Measurements from ENCODE around the gene GPR32. TPM values are rescaled to one million over a fixed set of nuclear protein-coding genes. Genes with fewer than 3 reads are reported as not detected.
"Not testable (repeated sequence)": the region's sequence is repeated elsewhere in the genome, so short reads cannot be mapped to it uniquely, and the experiment has no call there.

GPR32 gene
- total and polyA plus RNA-seq, 12 donors = 16.0 TPM; not detected in 11

DNA sequence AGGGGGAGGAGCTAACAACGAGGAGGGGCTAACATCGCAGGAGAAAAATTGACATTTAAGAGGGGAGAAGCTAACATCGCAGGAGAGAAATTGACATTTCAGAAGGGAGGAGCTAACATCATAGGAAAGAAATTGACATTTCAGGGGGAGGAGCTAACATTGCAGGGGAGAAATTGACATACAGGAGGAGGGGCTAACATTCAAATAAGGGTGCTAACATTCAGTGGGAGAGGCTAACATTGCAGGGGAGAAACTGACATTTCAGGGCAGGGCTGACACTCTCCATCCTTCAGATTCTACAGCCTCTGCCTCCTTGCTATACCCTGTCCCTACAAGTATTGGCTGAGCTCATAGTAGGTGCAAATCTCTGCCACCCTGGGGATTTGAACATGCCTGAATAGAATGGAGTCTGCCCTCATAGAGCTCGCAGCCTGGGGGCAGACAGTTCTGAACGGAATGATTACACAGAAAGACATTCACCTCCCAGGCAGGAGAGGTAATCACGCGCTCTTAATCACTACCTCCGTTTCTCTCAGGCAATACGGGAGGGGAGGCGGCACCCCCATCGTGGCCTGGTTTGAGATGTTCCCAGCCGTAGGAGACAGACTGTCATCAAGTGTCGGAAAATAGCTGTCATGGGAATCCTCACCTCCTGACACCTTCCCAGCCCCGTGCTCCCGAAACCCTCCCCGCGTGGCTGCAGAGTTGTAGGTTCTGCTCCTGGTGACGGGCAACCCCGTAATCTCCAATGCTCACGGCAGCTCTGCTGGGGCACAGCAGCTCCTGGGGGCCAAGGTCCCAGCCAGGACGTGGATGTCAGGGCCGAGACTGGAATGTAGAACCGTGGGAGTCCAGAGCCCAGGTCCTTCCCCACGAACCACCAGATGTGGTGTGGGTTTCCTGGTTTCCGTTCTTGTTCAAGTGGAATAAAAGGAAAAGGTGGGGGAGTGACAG, 9.5 kb downstream of the GPR32 start:
- no peak overlapping the region for H3K27ac ChIP-seq
- TF ChIP-seq POLR2A (IDR thresholded peaks at IDR 0.05) = no peak
- TF ChIP-seq CTCF (IDR thresholded peaks at IDR 0.05) = no peak
- no peak for DNase-seq
- H3K4me1 ChIP-seq (replicated peaks in 1 of 2) = no peaks in the 10 kb centered on the region
- H3K27me3 ChIP-seq = peaks cover 55% of the 10 kb centered on the region
- H3K4me3 ChIP-seq = no peak overlapping the region
- no peaks in the 10 kb centered on the region for H3K36me3 ChIP-seq (replicated peaks in 1 of 2)
- H3K9me3 ChIP-seq (replicated peaks in 1 of 3) = no peaks in the 10 kb centered on the region
- intact Hi-C loops (cut with DNase I) = loop anchor here (5.0 to 10.0 kb wide), 6 partner anchors 72 to 425 kb away; no protein-coding TSS in a partner anchor
- WGBS, 4 donors = 42 to 61% (median 46%) methylated on average over 17 to 25 of the region's 25 CpGs

DNA sequence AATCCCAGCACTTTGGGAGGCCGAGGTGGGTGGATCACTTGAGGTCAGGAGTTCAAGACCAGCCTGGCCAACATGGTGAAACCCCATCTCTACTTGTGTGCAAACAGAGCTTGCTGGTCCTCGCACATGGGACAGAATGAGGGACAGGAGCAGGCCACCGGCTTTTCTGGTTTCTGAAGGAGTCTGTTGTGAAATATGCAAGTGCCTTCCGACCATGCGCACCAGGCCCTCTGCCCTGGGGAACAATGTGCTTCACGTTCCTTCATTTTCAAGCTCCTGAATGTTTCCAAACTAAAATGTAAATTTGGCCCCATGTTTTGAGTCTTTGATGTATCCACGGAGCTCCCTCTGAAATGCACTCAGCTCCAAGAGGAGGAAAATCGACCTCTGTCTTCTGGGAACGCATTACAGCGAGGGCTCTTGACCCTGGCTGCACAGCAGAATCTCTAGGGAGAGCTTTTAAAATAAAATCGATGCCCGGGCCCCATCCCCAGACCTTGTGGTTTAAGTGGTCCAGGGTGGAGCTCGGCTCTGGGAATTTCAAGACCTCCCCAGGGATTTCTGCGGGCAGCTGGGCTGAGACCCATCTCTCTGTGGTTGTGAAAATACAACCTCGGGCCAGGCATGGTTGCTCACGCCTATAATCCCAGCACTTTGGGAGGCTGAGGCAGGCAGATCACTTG, 10.6 kb downstream of the GPR32 start:
- Histone ChIP-seq H3K27ac (no peak overlapping the region), H3K4me3 (no peak overlapping the region), H3K27me3 (peaks cover 52% of the 10 kb centered on the region), H3K4me1 (replicated peaks in 1 of 2) (no peaks in the 10 kb centered on the region), H3K36me3 (replicated peaks in 1 of 2) (no peaks in the 10 kb centered on the region), H3K9me3 (replicated peaks in 1 of 3) (no peaks in the 10 kb centered on the region)
- TF ChIP-seq POLR2A (IDR thresholded peaks at IDR 0.05) (no peak), CTCF (IDR thresholded peaks at IDR 0.05) (no peak)
- DNase-seq = no peak
- intact Hi-C loops (cut with DNase I) = loop anchor here (5.0 to 10.0 kb wide), 5 partner anchors 74 to 426 kb away; no protein-coding TSS in a partner anchor
- WGBS, 4 donors = 56 to 72% (median 64%) methylated on average over 13 to 16 of the region's 16 CpGs

- not testable (repeated sequence) for H3K27ac ChIP-seq; H3K4me3 ChIP-seq; H3K36me3 ChIP-seq (replicated peaks in 1 of 2); H3K9me3 ChIP-seq (replicated peaks in 1 of 3); DNase-seq; H3K4me1 ChIP-seq (replicated peaks in 1 of 2)
- intact Hi-C loops (cut with DNase I) = loop anchor here (5.0 to 10.0 kb wide), 5 partner anchors 76 to 429 kb away; no protein-coding TSS in a partner anchor
- WGBS, 4 donors = 30 to 37% (median 33%) methylated on average over 8 of the region's 8 CpGs
- peaks cover 24% of the 10 kb centered on the region for H3K27me3 ChIP-seq
These were observed 13.5 kb downstream of the GPR32 start for GRCh38 chr19:50783848-50784152.

DNA sequence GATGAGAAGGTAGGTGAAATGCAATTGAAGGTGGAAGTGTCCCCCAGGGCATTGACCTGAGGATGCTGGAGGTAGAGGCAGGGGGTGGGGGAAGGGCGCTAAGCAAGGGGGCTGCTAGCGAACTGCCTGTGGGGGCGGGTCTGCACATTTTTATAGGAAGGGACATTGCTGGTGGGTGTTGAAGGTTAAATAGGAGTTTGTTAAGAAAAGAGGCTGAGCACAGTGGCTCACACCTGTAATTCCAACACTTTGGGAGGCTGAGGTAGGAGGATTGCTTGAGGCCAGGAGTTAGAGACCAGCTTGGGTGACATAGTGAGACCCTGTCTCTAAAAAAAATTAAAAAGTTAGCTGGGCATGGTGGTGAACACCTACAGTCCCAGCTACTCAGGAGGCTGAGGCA, 14.4 kb downstream of the GPR32 start:
- WGBS, 4 donors = 81 to 94% (median 91%) methylated on average over 3 of the region's 3 CpGs
- Histone ChIP-seq H3K4me1 (replicated peaks in 1 of 2) (no peaks in the 10 kb centered on the region), H3K36me3 (replicated peaks in 1 of 2) (no peaks in the 10 kb centered on the region), H3K9me3 (replicated peaks in 1 of 3) (no peaks in the 10 kb centered on the region), H3K27ac (no peak overlapping the region), H3K4me3 (no peak overlapping the region), H3K27me3 (peaks cover 15% of the 10 kb centered on the region)
- no peak for DNase-seq
- TF ChIP-seq POLR2A (IDR thresholded peaks at IDR 0.05) (no peak), CTCF (IDR thresholded peaks at IDR 0.05) (no peak)
- intact Hi-C loops (cut with DNase I) = loop anchor here (5.0 to 10.0 kb wide), 5 partner anchors 77 to 430 kb away; no protein-coding TSS in a partner anchor

All from adrenal gland (tissue), 12 donors.